GM12878 (cell line): ENCODE results near the gene CNNM1. TPM values are rescaled to one million over a fixed set of nuclear protein-coding genes. Genes with fewer than 3 reads are reported as not detected.

Source experiments
- ATAC-seq: fragments of 200-7000 bp; cut with Tn5 transposase; 3 replicates; pipeline ENCODE4 v1.9.1; 2020; ENCODE audit warnings: mild to moderate bottlenecking, moderate library complexity
- BruUV-seq: library from RNA; stranded (reverse); fragments of 400-500 nt; replicated peaks from 2 replicates; lab custom pipeline; 2021; lab: Mats Ljungman, UMichigan
- CTCF ChIA-PET: fragments of 300-600 bp; sonication (Branson Sonifier 250); formaldehyde crosslinking; extraction: SDS; loops from one replicate; lab custom pipeline; 2021; ENCODE audit warnings: inconsistent platforms; lab: Yijun Ruan, JAX
- POLR2A ChIA-PET: fragments of 350-600 bp; formaldehyde crosslinking; extraction: SDS; loops from one replicate; lab custom pipeline; 2021; ENCODE audit warnings: inconsistent platforms; lab: Charles Lee
- RAD21 ChIA-PET: fragments of 300-600 bp; sonication (Branson Sonifier 250); formaldehyde crosslinking; loops from one replicate; lab custom pipeline; 2023; ENCODE audit warnings: antibody characterized with exemption; ENCODE audit not compliant: unreplicated experiment; lab: Charles Lee
- SMC1A ChIA-PET: fragments of 300-600 bp; sonication (Branson Sonifier 250); formaldehyde crosslinking; loops from one replicate; lab custom pipeline; 2023; ENCODE audit not compliant: unreplicated experiment, uncharacterized antibody; lab: Charles Lee
- DNase-seq: peaks from one replicate; pipeline ENCODE4 v3.0.0-alpha.2; 2011; ENCODE audit warnings: low read depth, low spot score
- FAIRE-seq: peaks from 3 replicates; lab custom pipeline; 2011; peaks lifted over from hg19 to GRCh38; lab: Jason Lieb, UNC
- H2AFZ ChIP-seq: 2 replicates; pipeline ENCODE4 v1.6.0; 2011; ENCODE audit warnings: low read depth, low read length, control low read depth; ENCODE audit not compliant: control insufficient read depth
- H3K27ac ChIP-seq: 2 replicates; pipeline ENCODE4 v1.5.1; 2011; ENCODE audit warnings: control low read depth; ENCODE audit not compliant: control insufficient read depth, insufficient read depth
- H3K27me3 ChIP-seq, 2 experiments: replicated peaks in 1 of 2; 2 replicates each; pipeline versions ENCODE4 v1.6.0 to v1.6.1; 2011; ENCODE audit warnings: low read length in 1 of 2; ENCODE audit not compliant: control insufficient read depth in 2 of 2, insufficient read depth in 2 of 2
- H3K36me3 ChIP-seq, 2 experiments: 2 replicates each; pipeline ENCODE4 v1.5.1; 2011; ENCODE audit warnings: low read length in 1 of 2; ENCODE audit not compliant: control insufficient read depth in 2 of 2, insufficient read depth in 2 of 2
- H3K4me1 ChIP-seq: 2 replicates; pipeline ENCODE4 v1.6.1; 2011; ENCODE audit warnings: mild to moderate bottlenecking, low read length, moderate library complexity, mixed read lengths; ENCODE audit not compliant: control insufficient read depth, insufficient read depth
- H3K4me2 ChIP-seq: 2 replicates; pipeline ENCODE4 v1.6.0; 2011; ENCODE audit warnings: control low read depth; ENCODE audit not compliant: control insufficient read depth, insufficient read depth
- H3K4me3 ChIP-seq: fragments of 200-600 bp; sonication (generic); 2 replicates; pipeline ENCODE4 v1.5.1; 2016
- H3K79me2 ChIP-seq: 2 replicates; pipeline ENCODE4 v1.6.0; 2011; ENCODE audit warnings: low read length; ENCODE audit not compliant: control insufficient read depth, insufficient read depth
- H3K9ac ChIP-seq: 2 replicates; pipeline ENCODE4 v1.8.0; 2011; ENCODE audit warnings: low read length, control low read depth, mixed read lengths; ENCODE audit not compliant: control insufficient read depth, insufficient read depth
- H3K9me3 ChIP-seq: replicated peaks from 3 replicates; pipeline ENCODE4 v1.5.1; 2011; ENCODE audit warnings: mild to moderate bottlenecking, low read length; ENCODE audit not compliant: control insufficient read depth, insufficient read depth
- H4K20me1 ChIP-seq: 2 replicates; pipeline ENCODE4 v1.6.0; 2011; ENCODE audit not compliant: control insufficient read depth, insufficient read depth
- ATF7 ChIP-seq: fragments of 450-650 bp; IDR thresholded peaks from 2 replicates; pipeline ENCODE4 v1.6.1; 2016; ENCODE audit warnings: low read depth, mild to moderate bottlenecking
- BMI1 ChIP-seq: fragments of 450-650 bp; IDR thresholded peaks from 2 replicates; pipeline ENCODE4 v1.6.1; 2016; ENCODE audit warnings: mild to moderate bottlenecking, moderate library complexity, borderline replicate concordance
- GATAD2B ChIP-seq: fragments of 450-650 bp; conservative IDR thresholded peaks from 2 replicates; pipeline ENCODE4 v1.6.1; 2017; ENCODE audit warnings: low read depth, mild to moderate bottlenecking, moderate library complexity
- IKZF1 ChIP-seq: fragments of 450-650 bp; conservative IDR thresholded peaks from 2 replicates; pipeline ENCODE4 v1.6.1; 2017; ENCODE audit warnings: antibody characterized with exemption, mild to moderate bottlenecking
- NRF1 ChIP-seq: conservative IDR thresholded peaks from 2 replicates; pipeline ENCODE4 v1.6.1; 2011; ENCODE audit warnings: mild to moderate bottlenecking, low read depth, low read length, improper control_type of control experiment
- POU2F2 ChIP-seq: IDR thresholded peaks from 3 replicates; pipeline ENCODE4 v1.6.1; 2011; ENCODE audit warnings: low read depth, mild to moderate bottlenecking, low read length, borderline replicate concordance
- SIN3A ChIP-seq: IDR thresholded peaks from 2 replicates; pipeline ENCODE4 v1.6.1; 2012; ENCODE audit warnings: low read depth, low read length, improper control_type of control experiment
- SMAD1 ChIP-seq: fragments of 450-650 bp; IDR thresholded peaks from 2 replicates; pipeline ENCODE4 v1.6.1; 2018; ENCODE audit warnings: mild to moderate bottlenecking, low read depth; ENCODE audit not compliant: partially characterized antibody
- SREBF2 ChIP-seq: IDR thresholded peaks from 2 replicates; pipeline ENCODE4 v1.6.1; 2012; ENCODE audit warnings: mild to moderate bottlenecking, low read length
- ZZZ3 ChIP-seq: IDR thresholded peaks from 2 replicates; pipeline ENCODE4 v1.6.1; 2011; ENCODE audit warnings: low read depth; ENCODE audit not compliant: control insufficient read depth, insufficient read length
- WGBS: methylation state at CpG from one replicate; pipeline ENCODE4 v1.1.6; 2016; ENCODE audit warnings: low lambda C conversion rate; ENCODE audit not compliant: insufficient replicate concordance, insufficient coverage; ENCODE audit errors: missing lambda C conversion rate; 5-methylcytosine and 5-hydroxymethylcytosine counted together
- in situ Hi-C: fragments of 300-500 bp; cut with MboI; formaldehyde crosslinking; loops from 9 replicates; pipeline ENCODE4 v1.14.3; 2018; ENCODE audit warnings: mixed read lengths
- intact Hi-C: fragments of 100-400 bp; cut with micrococcal nuclease; formaldehyde crosslinking; loops from one replicate; pipeline ENCODE4 v1.14.2; 2022; ENCODE audit not compliant: unreplicated experiment
- polyA plus RNA-seq, 11 experiments: library from polyadenylated mRNA; depleted of rRNA in 4 of 11; unstranded in 6 of 11; stranded (reverse) in 5 of 11; fragments of >200 nt; fragmentation: Nextera tagmentation in 4 of 11; fragmentation: Illumina TruSeq in 1 of 11; extraction: Ambion mirVana in 4 of 11; extraction: Trizol in 1 of 11; gene quantifications; 1 replicate in 1 of 11; 2 replicates in 10 of 11; pipeline versions ENCODE4 v1.2.1 to v1.2.3, GENCODE V29; 2011 to 2016; ENCODE audit warnings: inconsistent platforms in 2 of 11, missing spikeins in 2 of 11, low read depth in 1 of 11
- total RNA-seq, 4 experiments: library from RNA; depleted of rRNA in 3 of 4; stranded (reverse); fragments of >200 nt in 3 of 4; fragmentation: Illumina TruSeq in 1 of 4; extraction: Trizol in 1 of 4; gene quantifications; 2 replicates each; pipeline versions ENCODE4 v1.2.1 to v1.2.3, GENCODE V29; 2013 to 2021
- TF ChIP-seq, protein P1 (sequence below): IDR thresholded peaks from 2 replicates; pipeline ENCODE4 v1.6.1; 2011; ENCODE audit warnings: mild to moderate bottlenecking, low read depth, low read length, moderate library complexity; ENCODE audit not compliant: insufficient replicate concordance
- TF ChIP-seq, protein P2 (sequence below): fragments of 450-650 bp; formaldehyde crosslinking; IDR thresholded peaks from 2 replicates; pipeline ENCODE4 v1.5.0; 2022; ENCODE audit warnings: mild to moderate bottlenecking, missing genetic modification characterization
- TF ChIP-seq, protein P3 (sequence below): fragments of 450-650 bp; IDR thresholded peaks from 2 replicates; pipeline ENCODE4 v1.6.1; 2014; ENCODE audit warnings: mild to moderate bottlenecking
- TF ChIP-seq, protein P4 (sequence below): fragments of 450-650 bp; IDR thresholded peaks from 2 replicates; pipeline ENCODE4 v1.6.1; 2017; ENCODE audit warnings: low read depth, mild to moderate bottlenecking, moderate library complexity
- TF ChIP-seq, protein P5 (sequence below): fragments of 450-650 bp; IDR thresholded peaks from 2 replicates; pipeline ENCODE4 v1.6.1; 2018; ENCODE audit warnings: mild to moderate bottlenecking, low read depth, moderate library complexity; ENCODE audit not compliant: partially characterized antibody

The CNNM1 gene
- total and polyA plus RNA-seq, 10 of the 15 experiments (the other 5 are each of a cell fraction or from before 2014, with no cell fraction given): 0.01 TPM; not detected in 9

DNA sequence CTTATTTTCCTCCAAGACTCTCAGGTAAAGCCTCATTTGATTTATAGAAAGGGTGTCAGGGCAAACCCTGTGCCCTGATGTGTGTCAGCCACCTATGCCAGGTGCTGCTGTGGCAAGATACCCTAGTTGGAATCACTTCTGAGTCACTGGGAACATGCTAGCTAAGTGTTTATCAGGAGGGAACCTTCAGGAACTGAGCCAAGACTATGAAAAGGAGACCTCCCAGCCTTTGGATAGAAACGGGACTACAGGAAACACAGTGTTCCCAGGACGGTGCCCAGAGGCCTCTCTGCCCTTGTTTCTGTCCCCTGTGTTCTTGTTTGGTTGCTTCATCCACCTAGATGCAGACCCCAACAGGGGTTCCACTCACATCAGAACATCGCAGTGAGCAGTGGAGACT, 28.5 kb downstream of the CNNM1 start:
- no peaks in the 10 kb centered on the region for H3K27me3 ChIP-seq
- ChIA-PET POLR2A (interaction anchor here (0.5 kb wide), 1 partner anchor 308 kb away, joined by 3 read pairs; no protein-coding TSS in a partner anchor), RAD21 (no interaction called here), CTCF (no interaction called here), SMC1A (no interaction called here)
- no peak for ATAC-seq
- intact Hi-C loops: no loop called here
- H3K79me2 ChIP-seq: no peaks in the 10 kb centered on the region
- 15% methylated on average over 3 of the region's 3 CpGs for WGBS
- H2AFZ ChIP-seq: no peak overlapping the region
- no peak for FAIRE-seq
- BruUV-seq: no TSS peak
- in situ Hi-C loops: no loop called here
- no peak overlapping the region for H3K4me2 ChIP-seq
- H4K20me1 ChIP-seq: no peaks in the 10 kb centered on the region
- no peaks in the 10 kb centered on the region for H3K4me1 ChIP-seq
- no peaks in the 10 kb centered on the region for H3K9me3 ChIP-seq
- H3K36me3 ChIP-seq: no peaks in the 10 kb centered on the region
- H3K9ac ChIP-seq: no peak overlapping the region
- H3K4me3 ChIP-seq: no peak overlapping the region
- no peak for DNase-seq
- H3K27ac ChIP-seq: no peak overlapping the region
- no peak for TF ChIP-seq ZZZ3
- TF ChIP-seq IKZF1: no peak
- TF ChIP-seq GATAD2B: no peak
- TF ChIP-seq SREBF2: no peak
- TF ChIP-seq SIN3A: no peak
- no peak for TF ChIP-seq SMAD1
- TF ChIP-seq, protein P1, sequence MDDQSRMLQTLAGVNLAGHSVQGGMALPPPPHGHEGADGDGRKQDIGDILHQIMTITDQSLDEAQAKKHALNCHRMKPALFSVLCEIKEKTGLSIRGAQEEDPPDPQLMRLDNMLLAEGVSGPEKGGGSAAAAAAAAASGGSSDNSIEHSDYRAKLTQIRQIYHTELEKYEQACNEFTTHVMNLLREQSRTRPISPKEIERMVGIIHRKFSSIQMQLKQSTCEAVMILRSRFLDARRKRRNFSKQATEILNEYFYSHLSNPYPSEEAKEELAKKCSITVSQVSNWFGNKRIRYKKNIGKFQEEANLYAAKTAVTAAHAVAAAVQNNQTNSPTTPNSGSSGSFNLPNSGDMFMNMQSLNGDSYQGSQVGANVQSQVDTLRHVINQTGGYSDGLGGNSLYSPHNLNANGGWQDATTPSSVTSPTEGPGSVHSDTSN: no peak
- TF ChIP-seq, protein P2, sequence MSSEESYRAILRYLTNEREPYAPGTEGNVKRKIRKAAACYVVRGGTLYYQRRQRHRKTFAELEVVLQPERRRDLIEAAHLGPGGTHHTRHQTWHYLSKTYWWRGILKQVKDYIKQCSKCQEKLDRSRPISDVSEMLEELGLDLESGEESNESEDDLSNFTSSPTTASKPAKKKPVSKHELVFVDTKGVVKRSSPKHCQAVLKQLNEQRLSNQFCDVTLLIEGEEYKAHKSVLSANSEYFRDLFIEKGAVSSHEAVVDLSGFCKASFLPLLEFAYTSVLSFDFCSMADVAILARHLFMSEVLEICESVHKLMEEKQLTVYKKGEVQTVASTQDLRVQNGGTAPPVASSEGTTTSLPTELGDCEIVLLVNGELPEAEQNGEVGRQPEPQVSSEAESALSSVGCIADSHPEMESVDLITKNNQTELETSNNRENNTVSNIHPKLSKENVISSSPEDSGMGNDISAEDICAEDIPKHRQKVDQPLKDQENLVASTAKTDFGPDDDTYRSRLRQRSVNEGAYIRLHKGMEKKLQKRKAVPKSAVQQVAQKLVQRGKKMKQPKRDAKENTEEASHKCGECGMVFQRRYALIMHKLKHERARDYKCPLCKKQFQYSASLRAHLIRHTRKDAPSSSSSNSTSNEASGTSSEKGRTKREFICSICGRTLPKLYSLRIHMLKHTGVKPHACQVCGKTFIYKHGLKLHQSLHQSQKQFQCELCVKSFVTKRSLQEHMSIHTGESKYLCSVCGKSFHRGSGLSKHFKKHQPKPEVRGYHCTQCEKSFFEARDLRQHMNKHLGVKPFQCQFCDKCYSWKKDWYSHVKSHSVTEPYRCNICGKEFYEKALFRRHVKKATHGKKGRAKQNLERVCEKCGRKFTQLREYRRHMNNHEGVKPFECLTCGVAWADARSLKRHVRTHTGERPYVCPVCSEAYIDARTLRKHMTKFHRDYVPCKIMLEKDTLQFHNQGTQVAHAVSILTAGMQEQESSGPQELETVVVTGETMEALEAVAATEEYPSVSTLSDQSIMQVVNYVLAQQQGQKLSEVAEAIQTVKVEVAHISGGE (CRISPR knock-in tag): no peak
- TF ChIP-seq, protein P3, sequence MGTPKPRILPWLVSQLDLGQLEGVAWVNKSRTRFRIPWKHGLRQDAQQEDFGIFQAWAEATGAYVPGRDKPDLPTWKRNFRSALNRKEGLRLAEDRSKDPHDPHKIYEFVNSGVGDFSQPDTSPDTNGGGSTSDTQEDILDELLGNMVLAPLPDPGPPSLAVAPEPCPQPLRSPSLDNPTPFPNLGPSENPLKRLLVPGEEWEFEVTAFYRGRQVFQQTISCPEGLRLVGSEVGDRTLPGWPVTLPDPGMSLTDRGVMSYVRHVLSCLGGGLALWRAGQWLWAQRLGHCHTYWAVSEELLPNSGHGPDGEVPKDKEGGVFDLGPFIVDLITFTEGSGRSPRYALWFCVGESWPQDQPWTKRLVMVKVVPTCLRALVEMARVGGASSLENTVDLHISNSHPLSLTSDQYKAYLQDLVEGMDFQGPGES: no peak
- TF ChIP-seq, protein P4, sequence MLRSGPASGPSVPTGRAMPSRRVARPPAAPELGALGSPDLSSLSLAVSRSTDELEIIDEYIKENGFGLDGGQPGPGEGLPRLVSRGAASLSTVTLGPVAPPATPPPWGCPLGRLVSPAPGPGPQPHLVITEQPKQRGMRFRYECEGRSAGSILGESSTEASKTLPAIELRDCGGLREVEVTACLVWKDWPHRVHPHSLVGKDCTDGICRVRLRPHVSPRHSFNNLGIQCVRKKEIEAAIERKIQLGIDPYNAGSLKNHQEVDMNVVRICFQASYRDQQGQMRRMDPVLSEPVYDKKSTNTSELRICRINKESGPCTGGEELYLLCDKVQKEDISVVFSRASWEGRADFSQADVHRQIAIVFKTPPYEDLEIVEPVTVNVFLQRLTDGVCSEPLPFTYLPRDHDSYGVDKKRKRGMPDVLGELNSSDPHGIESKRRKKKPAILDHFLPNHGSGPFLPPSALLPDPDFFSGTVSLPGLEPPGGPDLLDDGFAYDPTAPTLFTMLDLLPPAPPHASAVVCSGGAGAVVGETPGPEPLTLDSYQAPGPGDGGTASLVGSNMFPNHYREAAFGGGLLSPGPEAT: no peak
- no peak for TF ChIP-seq BMI1
- no peak for TF ChIP-seq NRF1
- no peak for TF ChIP-seq POU2F2
- TF ChIP-seq, protein P5, sequence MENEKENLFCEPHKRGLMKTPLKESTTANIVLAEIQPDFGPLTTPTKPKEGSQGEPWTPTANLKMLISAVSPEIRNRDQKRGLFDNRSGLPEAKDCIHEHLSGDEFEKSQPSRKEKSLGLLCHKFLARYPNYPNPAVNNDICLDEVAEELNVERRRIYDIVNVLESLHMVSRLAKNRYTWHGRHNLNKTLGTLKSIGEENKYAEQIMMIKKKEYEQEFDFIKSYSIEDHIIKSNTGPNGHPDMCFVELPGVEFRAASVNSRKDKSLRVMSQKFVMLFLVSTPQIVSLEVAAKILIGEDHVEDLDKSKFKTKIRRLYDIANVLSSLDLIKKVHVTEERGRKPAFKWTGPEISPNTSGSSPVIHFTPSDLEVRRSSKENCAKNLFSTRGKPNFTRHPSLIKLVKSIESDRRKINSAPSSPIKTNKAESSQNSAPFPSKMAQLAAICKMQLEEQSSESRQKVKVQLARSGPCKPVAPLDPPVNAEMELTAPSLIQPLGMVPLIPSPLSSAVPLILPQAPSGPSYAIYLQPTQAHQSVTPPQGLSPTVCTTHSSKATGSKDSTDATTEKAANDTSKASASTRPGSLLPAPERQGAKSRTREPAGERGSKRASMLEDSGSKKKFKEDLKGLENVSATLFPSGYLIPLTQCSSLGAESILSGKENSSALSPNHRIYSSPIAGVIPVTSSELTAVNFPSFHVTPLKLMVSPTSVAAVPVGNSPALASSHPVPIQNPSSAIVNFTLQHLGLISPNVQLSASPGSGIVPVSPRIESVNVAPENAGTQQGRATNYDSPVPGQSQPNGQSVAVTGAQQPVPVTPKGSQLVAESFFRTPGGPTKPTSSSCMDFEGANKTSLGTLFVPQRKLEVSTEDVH: no peak
- TF ChIP-seq ATF7: no peak
